ENCODE results near the gene ZNF277. TPM values are rescaled to one million over a fixed set of nuclear protein-coding genes. Genes with fewer than 3 reads are reported as not detected.

The ZNF277 gene
- total RNA-seq, 1 donor from 2014 or later, result 25.9 TPM

- H3K4me3 Mint-ChIP-seq (ENCODE audit: low read depth), result no peak overlapping the region
- H3K27me3 Mint-ChIP-seq, result no peaks in the 10 kb centered on the region
- peaks cover 21% of the 10 kb centered on the region for H3K36me3 Mint-ChIP-seq (ENCODE audit: insufficient read depth)
- peaks cover 16% of the 10 kb centered on the region for H3K4me1 Mint-ChIP-seq (ENCODE audit: low read depth)
- DNase-seq (ENCODE audit: low spot score, unreplicated experiment), result no peak
- H3K27ac Mint-ChIP-seq, result no peak overlapping the region
- H3K9me3 Mint-ChIP-seq (ENCODE audit: low read depth), result peaks cover 5% of the 10 kb centered on the region
- TF ChIP-seq, protein P1, sequence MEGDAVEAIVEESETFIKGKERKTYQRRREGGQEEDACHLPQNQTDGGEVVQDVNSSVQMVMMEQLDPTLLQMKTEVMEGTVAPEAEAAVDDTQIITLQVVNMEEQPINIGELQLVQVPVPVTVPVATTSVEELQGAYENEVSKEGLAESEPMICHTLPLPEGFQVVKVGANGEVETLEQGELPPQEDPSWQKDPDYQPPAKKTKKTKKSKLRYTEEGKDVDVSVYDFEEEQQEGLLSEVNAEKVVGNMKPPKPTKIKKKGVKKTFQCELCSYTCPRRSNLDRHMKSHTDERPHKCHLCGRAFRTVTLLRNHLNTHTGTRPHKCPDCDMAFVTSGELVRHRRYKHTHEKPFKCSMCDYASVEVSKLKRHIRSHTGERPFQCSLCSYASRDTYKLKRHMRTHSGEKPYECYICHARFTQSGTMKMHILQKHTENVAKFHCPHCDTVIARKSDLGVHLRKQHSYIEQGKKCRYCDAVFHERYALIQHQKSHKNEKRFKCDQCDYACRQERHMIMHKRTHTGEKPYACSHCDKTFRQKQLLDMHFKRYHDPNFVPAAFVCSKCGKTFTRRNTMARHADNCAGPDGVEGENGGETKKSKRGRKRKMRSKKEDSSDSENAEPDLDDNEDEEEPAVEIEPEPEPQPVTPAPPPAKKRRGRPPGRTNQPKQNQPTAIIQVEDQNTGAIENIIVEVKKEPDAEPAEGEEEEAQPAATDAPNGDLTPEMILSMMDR (IDR thresholded peaks at IDR 0.05; ENCODE audit: unreplicated experiment), result no peak
These were observed 125.0 kb downstream of the ZNF277 start for GRCh38 chr7:112331492-112331891.

- Mint-ChIP-seq H3K27me3 (no peaks in the 10 kb centered on the region), H3K36me3 (ENCODE audit: insufficient read depth) (peaks cover 11% of the 10 kb centered on the region), H3K27ac (no peak overlapping the region), H3K4me1 (ENCODE audit: low read depth) (peaks cover 16% of the 10 kb centered on the region), H3K9me3 (ENCODE audit: low read depth) (no peaks in the 10 kb centered on the region), H3K4me3 (ENCODE audit: low read depth) (no peak overlapping the region)
- TF ChIP-seq, protein P1 (IDR thresholded peaks at IDR 0.05; ENCODE audit: unreplicated experiment), result no peak
- DNase-seq (ENCODE audit: low spot score, unreplicated experiment), result no peak
These were observed 127.9 kb downstream of the ZNF277 start for GRCh38 chr7:112334366-112334765.

- TF ChIP-seq, protein P1 (IDR thresholded peaks at IDR 0.05; ENCODE audit: unreplicated experiment), result no peak
- peaks cover 7% of the 10 kb centered on the region for H3K36me3 Mint-ChIP-seq (ENCODE audit: insufficient read depth)
- peaks cover 11% of the 10 kb centered on the region for H3K4me1 Mint-ChIP-seq (ENCODE audit: low read depth)
- H3K27ac Mint-ChIP-seq, result no peak overlapping the region
- H3K4me3 Mint-ChIP-seq (ENCODE audit: low read depth), result no peak overlapping the region
- H3K27me3 Mint-ChIP-seq, result no peaks in the 10 kb centered on the region
- no peak for DNase-seq (ENCODE audit: low spot score, unreplicated experiment)
- no peaks in the 10 kb centered on the region for H3K9me3 Mint-ChIP-seq (ENCODE audit: low read depth)
These were observed 129.8 kb downstream of the ZNF277 start for GRCh38 chr7:112336261-112336660.

DNA sequence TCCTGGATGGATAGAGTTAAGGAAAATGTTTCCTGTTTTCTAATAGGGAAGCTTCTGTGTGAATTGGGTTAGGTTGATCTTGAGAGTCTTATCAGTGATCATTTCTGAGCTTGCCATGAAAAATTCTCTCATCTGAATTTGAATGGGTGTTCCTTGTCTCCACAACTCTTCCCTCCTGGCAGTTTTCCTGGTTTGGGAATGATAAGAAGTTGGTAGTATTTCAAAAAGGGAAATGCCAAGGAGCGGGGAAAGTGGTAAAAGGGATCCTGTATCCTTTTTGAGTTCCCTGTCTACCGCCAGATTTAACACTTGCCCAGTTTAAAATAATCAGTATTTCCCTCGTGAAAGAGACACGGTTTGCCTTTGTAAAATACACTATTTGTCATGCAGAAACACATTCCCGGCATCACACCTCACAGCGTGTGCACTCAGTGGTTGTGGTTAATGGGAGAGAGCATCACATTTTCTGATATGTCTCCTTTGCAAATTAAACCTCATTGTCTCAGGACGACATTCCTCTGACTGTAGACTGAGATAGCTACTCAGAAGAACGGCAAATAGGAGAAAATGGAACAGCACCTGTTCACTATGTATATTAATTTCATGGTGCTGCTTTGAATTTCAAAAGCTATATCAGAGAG, 130.6 kb downstream of the ZNF277 start:
- no peak overlapping the region for H3K27ac Mint-ChIP-seq
- H3K4me1 Mint-ChIP-seq (ENCODE audit: low read depth), result peaks cover 4% of the 10 kb centered on the region

GRCh38 chr7:112337892-112338291, 131.4 kb downstream of the ZNF277 start:
- H3K27ac Mint-ChIP-seq, result no peak overlapping the region
- no peaks in the 10 kb centered on the region for H3K27me3 Mint-ChIP-seq
- peaks cover 4% of the 10 kb centered on the region for H3K4me1 Mint-ChIP-seq (ENCODE audit: low read depth)
- H3K36me3 Mint-ChIP-seq (ENCODE audit: insufficient read depth), result peaks cover 13% of the 10 kb centered on the region
- no peak for DNase-seq (ENCODE audit: low spot score, unreplicated experiment)
- H3K9me3 Mint-ChIP-seq (ENCODE audit: low read depth), result no peaks in the 10 kb centered on the region
- no peak overlapping the region for H3K4me3 Mint-ChIP-seq (ENCODE audit: low read depth)
- TF ChIP-seq, protein P1 (IDR thresholded peaks at IDR 0.05; ENCODE audit: unreplicated experiment), result no peak

More for the DNA sequence above, 130.6 kb downstream of the ZNF277 start:
- TF ChIP-seq, protein P1 (IDR thresholded peaks at IDR 0.05; ENCODE audit: unreplicated experiment), result no peak
- H3K27me3 Mint-ChIP-seq, result no peaks in the 10 kb centered on the region
- no peak for DNase-seq (ENCODE audit: low spot score, unreplicated experiment)
- peaks cover 8% of the 10 kb centered on the region for H3K36me3 Mint-ChIP-seq (ENCODE audit: insufficient read depth)
- no peak overlapping the region for H3K4me3 Mint-ChIP-seq (ENCODE audit: low read depth)
- H3K9me3 Mint-ChIP-seq (ENCODE audit: low read depth), result no peaks in the 10 kb centered on the region

Measured in progenitor cell of endocrine pancreas (in vitro differentiated cells).